RWPE2 (cell line): ENCODE data around the gene TNN.
A peak's percentile ranks its signal among the peaks of the same experiment; 100 is the strongest.

ENCODE experiments used
- ATAC-seq: fragments of 200-7000 bp; cut with Tn5 transposase; 3 replicates; pipeline ENCODE4 v1.9.1; 2021; ENCODE audit warnings: low read depth
- DNase-seq: peaks from one replicate; pipeline ENCODE4 v3.0.0-alpha.2; 2020; ENCODE audit warnings: low spot score
- H3K27ac ChIP-seq: fragments of 450-650 bp; 2 replicates; pipeline ENCODE4 v1.5.1; 2017; ENCODE audit warnings: mild to moderate bottlenecking; ENCODE audit not compliant: poor library complexity, severe bottlenecking
- H3K27me3 ChIP-seq: fragments of 250-450 bp; sonication (Bioruptor Pico); 2 replicates; pipeline ENCODE4 v1.5.1; 2021; ENCODE audit warnings: mild to moderate bottlenecking, moderate library complexity; ENCODE audit not compliant: insufficient read depth, poor library complexity, severe bottlenecking
- H3K36me3 ChIP-seq: fragments of 250-450 bp; sonication (Bioruptor Pico); 2 replicates; pipeline ENCODE4 v1.5.1; 2020; ENCODE audit warnings: low read depth, mild to moderate bottlenecking, moderate library complexity
- H3K4me1 ChIP-seq: fragments of 250-450 bp; sonication (Bioruptor Pico); 2 replicates; pipeline ENCODE4 v1.5.1; 2021; ENCODE audit warnings: mild to moderate bottlenecking, moderate library complexity; ENCODE audit not compliant: insufficient read depth, poor library complexity, severe bottlenecking
- H3K4me3 ChIP-seq: fragments of 250-450 bp; sonication (Bioruptor Pico); 2 replicates; pipeline ENCODE4 v1.5.1; 2021; ENCODE audit warnings: mild to moderate bottlenecking, moderate library complexity; ENCODE audit not compliant: severe bottlenecking
- H3K9me3 ChIP-seq: fragments of 250-450 bp; sonication (Bioruptor Pico); 2 replicates; pipeline ENCODE4 v1.5.1; 2021; ENCODE audit warnings: mild to moderate bottlenecking, moderate library complexity; ENCODE audit not compliant: severe bottlenecking
- CTCF ChIP-seq: fragments of 450-650 bp; IDR thresholded peaks from one replicate; pipeline ENCODE4 v1.5.1; 2017; ENCODE audit warnings: mild to moderate bottlenecking, moderate library complexity; ENCODE audit not compliant: poor library complexity, severe bottlenecking

TNN gene

GRCh38 chr1:175179837-175180590 is 112.4 kb downstream of the TNN start:
- TF ChIP-seq CTCF = no peak
- no peak overlapping the region for H3K27ac ChIP-seq
- DNase-seq = no peak
- no peaks in the 10 kb centered on the region for H3K27me3 ChIP-seq
- H3K36me3 ChIP-seq = peaks cover 31% of the 10 kb centered on the region
- ATAC-seq = peak; percentile 48; the same call in 2 of the 3 replicates
- H3K4me1 ChIP-seq = peaks cover 22% of the 10 kb centered on the region
- no peaks in the 10 kb centered on the region for H3K9me3 ChIP-seq
- H3K4me3 ChIP-seq = no peak overlapping the region

GRCh38 chr1:175182201-175182746 is 114.6 kb downstream of the TNN start:
- H3K36me3 ChIP-seq = peaks cover 44% of the 10 kb centered on the region
- no peaks in the 10 kb centered on the region for H3K9me3 ChIP-seq
- H3K4me1 ChIP-seq = peaks cover 22% of the 10 kb centered on the region
- no peak overlapping the region for H3K4me3 ChIP-seq
- ATAC-seq (no peak), DNase-seq (no peak)
- no peak for TF ChIP-seq CTCF
- H3K27me3 ChIP-seq = no peaks in the 10 kb centered on the region
- H3K27ac ChIP-seq = no peak overlapping the region

- H3K27ac ChIP-seq = no peak overlapping the region
- no peaks in the 10 kb centered on the region for H3K27me3 ChIP-seq
- no peak for ATAC-seq
- peaks cover 14% of the 10 kb centered on the region for H3K4me1 ChIP-seq
- no peak for TF ChIP-seq CTCF
- H3K9me3 ChIP-seq = no peaks in the 10 kb centered on the region
- H3K4me3 ChIP-seq = no peak overlapping the region
- H3K36me3 ChIP-seq = peaks cover 40% of the 10 kb centered on the region
- no peak for DNase-seq
Measured at GRCh38 chr1:175183586-175183985, 116.0 kb downstream of the TNN start.

GRCh38 chr1:175185903-175186302 is 118.3 kb downstream of the TNN start:
- no peak overlapping the region for H3K27ac ChIP-seq
- peaks cover 12% of the 10 kb centered on the region for H3K4me1 ChIP-seq
- H3K9me3 ChIP-seq = no peaks in the 10 kb centered on the region
- no peak overlapping the region for H3K4me3 ChIP-seq
- ATAC-seq = no peak
- H3K36me3 ChIP-seq = peaks cover 54% of the 10 kb centered on the region
- TF ChIP-seq CTCF = no peak
- H3K27me3 ChIP-seq = no peaks in the 10 kb centered on the region
- no peak for DNase-seq
